Astrocyte of the cerebellum (primary cell): Measurements from ENCODE around the gene KRTAP22-2.

Experiments used
- DNase-seq: peaks from one replicate; pipeline ENCODE4 v3.0.0-alpha.2; 2011; ENCODE audit warnings: low read depth
- H3K4me3 ChIP-seq: 2 replicates; pipeline ENCODE4 v1.5.1; 2011; ENCODE audit warnings: mild to moderate bottlenecking, low read depth, low read length, moderate library complexity
- in situ Hi-C: cut with HindIII; loops from 2 replicates; pipeline ENCODE4 v1.10.0; 2017; ENCODE audit warnings: low sequenced_read_pairs
- TF ChIP-seq, protein P1 (sequence below): IDR thresholded peaks from 2 replicates; pipeline ENCODE4 v1.5.1; 2012; ENCODE audit warnings: low read length, low read depth, moderate library complexity, mild to moderate bottlenecking; ENCODE audit errors: missing control alignments

KRTAP22-2 gene

DNA sequence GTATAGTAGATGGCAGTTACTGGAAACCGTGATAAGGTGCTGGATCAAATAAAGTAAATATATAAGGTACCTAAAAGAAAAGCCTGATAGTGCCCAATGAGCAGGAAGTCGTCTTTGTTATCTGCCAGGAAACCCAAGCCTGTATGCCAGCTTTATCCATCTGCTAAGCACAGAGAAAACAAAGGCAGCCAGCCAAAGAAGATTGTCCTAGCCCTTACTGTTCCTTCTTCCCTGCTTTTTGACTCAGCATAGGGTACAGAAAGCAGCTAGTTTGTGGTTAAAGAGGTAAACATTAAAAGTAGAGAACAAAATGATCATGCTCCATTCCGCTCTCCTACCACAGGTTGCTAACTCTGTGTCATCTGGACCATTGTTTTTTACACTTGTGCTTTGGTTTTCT is 10.1 kb downstream of the KRTAP22-2 start:
- TF ChIP-seq, protein P1, sequence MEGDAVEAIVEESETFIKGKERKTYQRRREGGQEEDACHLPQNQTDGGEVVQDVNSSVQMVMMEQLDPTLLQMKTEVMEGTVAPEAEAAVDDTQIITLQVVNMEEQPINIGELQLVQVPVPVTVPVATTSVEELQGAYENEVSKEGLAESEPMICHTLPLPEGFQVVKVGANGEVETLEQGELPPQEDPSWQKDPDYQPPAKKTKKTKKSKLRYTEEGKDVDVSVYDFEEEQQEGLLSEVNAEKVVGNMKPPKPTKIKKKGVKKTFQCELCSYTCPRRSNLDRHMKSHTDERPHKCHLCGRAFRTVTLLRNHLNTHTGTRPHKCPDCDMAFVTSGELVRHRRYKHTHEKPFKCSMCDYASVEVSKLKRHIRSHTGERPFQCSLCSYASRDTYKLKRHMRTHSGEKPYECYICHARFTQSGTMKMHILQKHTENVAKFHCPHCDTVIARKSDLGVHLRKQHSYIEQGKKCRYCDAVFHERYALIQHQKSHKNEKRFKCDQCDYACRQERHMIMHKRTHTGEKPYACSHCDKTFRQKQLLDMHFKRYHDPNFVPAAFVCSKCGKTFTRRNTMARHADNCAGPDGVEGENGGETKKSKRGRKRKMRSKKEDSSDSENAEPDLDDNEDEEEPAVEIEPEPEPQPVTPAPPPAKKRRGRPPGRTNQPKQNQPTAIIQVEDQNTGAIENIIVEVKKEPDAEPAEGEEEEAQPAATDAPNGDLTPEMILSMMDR, result no peak
- DNase-seq, result no peak
- in situ Hi-C loops, result no loop called here
- H3K4me3 ChIP-seq, result no peak overlapping the region

DNA sequence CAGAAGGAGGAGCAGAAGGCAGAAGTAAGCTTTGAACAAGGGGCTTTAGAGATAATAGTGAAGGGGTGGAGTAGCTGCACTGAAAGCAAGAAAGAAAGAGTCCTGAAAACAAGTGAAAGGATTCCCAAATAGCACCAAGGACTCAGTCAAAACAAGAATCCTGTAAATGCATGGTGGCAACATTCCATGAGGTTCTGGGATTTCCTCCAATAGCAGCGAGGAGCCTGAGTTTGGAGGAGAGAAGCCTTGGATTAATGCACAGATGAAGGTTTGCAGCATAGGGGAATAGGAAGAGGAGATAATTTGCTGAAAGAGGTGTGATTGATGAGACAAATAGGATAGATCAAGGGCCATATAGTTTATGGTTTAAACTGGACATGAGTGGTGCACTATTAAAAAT is 10.9 kb downstream of the KRTAP22-2 start:
- no peak overlapping the region for H3K4me3 ChIP-seq
- TF ChIP-seq, protein P1, result no peak
- DNase-seq, result no peak
- in situ Hi-C loops, result no loop called here

DNA sequence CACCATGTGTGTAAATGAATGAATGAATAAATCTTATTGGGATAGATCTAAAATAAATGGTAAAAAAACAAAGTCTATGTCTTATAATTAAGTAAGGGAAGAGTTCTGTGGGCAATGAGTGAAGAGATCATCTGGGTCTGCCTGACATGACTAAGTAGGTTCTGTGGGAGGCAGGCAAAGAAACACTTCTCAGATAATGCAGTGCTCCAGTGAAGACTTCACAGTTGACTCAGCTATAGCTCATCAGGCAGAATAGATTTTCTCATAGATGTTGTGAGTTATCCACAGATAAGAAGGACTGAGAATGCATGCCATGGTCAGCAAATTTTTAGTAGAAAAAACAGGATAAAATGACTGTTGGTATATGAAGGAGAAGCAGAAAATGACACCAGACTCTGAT is 12.4 kb downstream of the KRTAP22-2 start:
- H3K4me3 ChIP-seq, result no peak overlapping the region
- in situ Hi-C loops, result no loop called here
- DNase-seq, result no peak
- TF ChIP-seq, protein P1, result no peak

DNA sequence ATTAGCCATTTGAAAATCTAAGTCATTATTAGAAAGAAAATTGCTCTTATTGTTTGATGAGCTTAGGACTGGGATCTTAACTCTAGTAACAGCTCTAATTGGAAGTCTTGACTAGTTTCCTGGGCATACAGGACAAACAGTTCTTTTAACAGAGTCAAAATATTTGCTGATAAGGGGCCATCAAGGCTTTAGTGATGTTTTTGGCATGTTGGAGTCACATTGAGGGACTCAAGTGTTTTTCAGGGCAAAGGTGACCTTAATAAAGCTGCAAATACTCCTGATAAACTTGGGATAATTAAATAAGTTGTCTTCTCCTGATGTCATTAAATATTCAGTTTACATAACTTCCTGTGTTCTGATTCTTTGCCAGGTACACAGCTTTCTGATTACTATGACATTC is 22.6 kb downstream of the KRTAP22-2 start:
- TF ChIP-seq, protein P1, result no peak
- no peak for DNase-seq
- in situ Hi-C loops, result no loop called here
- H3K4me3 ChIP-seq, result no peak overlapping the region

DNA sequence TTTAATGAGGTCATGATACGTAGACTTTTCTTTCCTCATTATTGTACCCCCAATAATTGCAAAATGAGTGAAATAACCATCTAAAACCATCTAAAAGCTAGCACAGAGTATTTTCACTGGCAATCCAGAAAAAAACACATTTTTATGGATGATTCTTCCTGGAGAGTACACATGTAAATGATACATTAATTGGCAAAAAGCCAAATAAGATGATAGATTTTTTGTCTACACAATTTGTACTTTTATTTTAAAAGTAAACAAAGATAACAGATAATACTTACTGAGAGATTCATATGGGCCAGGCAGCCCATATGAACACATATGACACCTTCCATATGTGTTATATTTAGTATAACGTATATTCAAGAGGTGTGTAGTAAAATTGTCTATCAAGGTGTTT is 26.6 kb downstream of the KRTAP22-2 start:
- in situ Hi-C loops, result no loop called here
- DNase-seq, result no peak
- no peak overlapping the region for H3K4me3 ChIP-seq
- TF ChIP-seq, protein P1, result no peak

DNA sequence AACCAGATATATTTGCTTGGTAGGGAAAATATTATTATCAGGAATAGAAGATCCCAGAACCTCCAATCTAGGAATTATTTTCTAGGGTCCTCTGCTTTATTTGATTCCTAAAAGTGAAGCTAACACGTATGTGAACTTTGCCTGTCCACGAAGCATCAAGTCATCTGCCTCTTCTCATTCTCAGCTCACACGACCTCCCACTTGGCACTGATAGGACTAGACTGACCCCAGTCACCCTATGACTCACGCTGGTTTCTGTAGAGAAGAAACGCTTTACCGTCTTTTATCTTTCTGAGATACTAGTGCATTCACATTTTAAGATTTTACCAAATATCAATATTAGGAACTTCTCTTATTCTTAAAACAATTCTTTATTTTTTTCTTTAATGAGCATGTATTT is 27.1 kb downstream of the KRTAP22-2 start:
- TF ChIP-seq, protein P1, result no peak
- in situ Hi-C loops, result no loop called here
- DNase-seq, result no peak
- H3K4me3 ChIP-seq, result no peak overlapping the region

DNA sequence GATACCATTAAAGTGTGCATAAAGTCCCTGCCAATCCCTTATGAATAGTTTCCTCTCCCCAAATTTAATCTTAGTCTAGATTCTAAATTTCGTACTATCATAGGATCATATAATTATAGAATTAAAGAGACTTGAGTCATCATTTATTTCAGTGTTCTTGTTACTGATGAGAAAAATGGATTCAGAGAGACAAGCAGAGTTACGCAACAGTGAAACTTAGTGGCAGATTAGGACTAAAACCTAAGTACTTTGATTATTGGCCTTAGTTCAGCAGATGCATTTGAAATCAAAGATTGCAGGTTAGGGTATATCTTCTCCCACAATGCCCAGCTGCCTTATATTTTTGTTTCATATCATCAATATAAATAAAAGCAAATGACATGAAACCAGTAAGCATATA is 28.2 kb downstream of the KRTAP22-2 start:
- DNase-seq, result no peak
- TF ChIP-seq, protein P1, result no peak

More for the DNA sequence above, 28.2 kb downstream of the KRTAP22-2 start:
- H3K4me3 ChIP-seq, result no peak overlapping the region
- in situ Hi-C loops, result no loop called here
